Measurements from ENCODE around the gene P2RY2. TPM values are rescaled to one million over a fixed set of nuclear protein-coding genes. Genes with fewer than 3 reads are reported as not detected.
"Not testable (repeated sequence)": the region's sequence is repeated elsewhere in the genome, so short reads cannot be mapped to it uniquely, and the experiment has no call there.

The P2RY2 gene
- total RNA-seq, 5 donors from 2014 or later (not counting 1 experiment from before 2014, with no cell fraction given), result 0.12 TPM; not detected in 4

DNA sequence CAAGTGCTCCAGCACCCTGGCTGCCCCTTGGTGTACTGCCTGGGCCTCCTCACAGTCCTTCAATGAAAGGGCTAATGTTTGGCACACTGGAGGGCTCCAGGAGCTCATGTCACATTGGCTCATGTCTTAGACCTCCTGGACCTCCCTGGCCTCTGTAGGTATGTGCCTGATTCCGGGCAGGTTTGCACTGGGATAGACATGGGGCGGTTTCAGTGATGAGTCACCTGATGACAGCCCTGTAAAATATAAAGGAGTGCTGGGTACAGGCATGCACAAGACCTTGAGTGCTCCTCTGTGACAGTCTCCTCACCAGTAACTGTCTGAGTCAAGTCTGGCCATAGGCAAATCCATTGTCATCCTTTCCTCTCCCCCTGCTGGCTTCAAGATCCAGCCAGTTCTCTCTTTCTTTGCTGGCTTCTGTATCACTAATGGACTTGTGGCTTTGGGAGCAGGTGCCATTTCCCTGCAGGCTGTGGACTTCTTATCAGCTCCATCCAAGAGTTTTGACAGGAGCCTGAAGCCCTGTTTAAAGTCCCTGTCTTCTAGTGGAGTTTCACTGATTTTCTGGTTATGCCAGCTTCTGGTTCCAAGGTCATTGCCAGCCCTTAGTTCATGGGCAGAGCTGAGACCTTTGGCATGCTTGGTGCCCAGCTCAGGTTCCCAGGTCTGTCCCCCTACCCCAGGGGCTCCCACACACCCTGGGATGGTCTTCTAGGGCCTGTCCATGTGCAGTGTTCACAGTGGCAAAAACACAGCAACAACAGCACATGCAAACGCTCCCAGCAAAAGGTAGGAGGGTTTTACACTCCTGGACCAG is 22.7 kb upstream of the P2RY2 start:
- H3K9me3 ChIP-seq, result no peaks in the 10 kb centered on the region
- no peak for DNase-seq
- ChIA-PET CTCF (no interaction called here), POLR2A (no interaction called here)
- H3K4me1 Mint-ChIP-seq, result no peaks in the 10 kb centered on the region
- H3K4me3 Mint-ChIP-seq, result no peak overlapping the region
- no peaks in the 10 kb centered on the region for H3K36me3 Mint-ChIP-seq
- no peak overlapping the region for H3K27ac ChIP-seq (ENCODE audit: low read length)
- H3K27me3 Mint-ChIP-seq, result peaks cover 1 to 5% of the 10 kb centered on the region in 2 donors
- ATAC-seq (replicated peaks in 1 of 4), result no peak
- H3K27ac Mint-ChIP-seq, result no peak overlapping the region
- H3K36me3 ChIP-seq (ENCODE audit: control insufficient read depth in 2 of 2, extremely low read depth in 1 of 2, insufficient read depth in 1 of 2, low read length in 1 of 2), result no peaks in the 10 kb centered on the region
- no peaks in the 10 kb centered on the region for H3K4me1 ChIP-seq (ENCODE audit: control insufficient read depth in 1 of 2, extremely low read depth in 1 of 2, insufficient read depth in 2 of 2, low read length in 2 of 2)
- H3K4me3 ChIP-seq (ENCODE audit: control insufficient read depth in 1 of 2, extremely low read depth in 1 of 2, low read length in 1 of 2), result no peak overlapping the region
- no peaks in the 10 kb centered on the region for H3K27me3 ChIP-seq (replicated peaks in 1 of 2; ENCODE audit: control insufficient read depth in 2 of 2, extremely low read depth in 1 of 2, insufficient read depth in 2 of 2, low read length in 1 of 2)
- H3K9me3 Mint-ChIP-seq, result no peaks in the 10 kb centered on the region
- WGBS (ENCODE audit: insufficient coverage), result 75% methylated on average over 1 of the region's 3 CpGs

DNA sequence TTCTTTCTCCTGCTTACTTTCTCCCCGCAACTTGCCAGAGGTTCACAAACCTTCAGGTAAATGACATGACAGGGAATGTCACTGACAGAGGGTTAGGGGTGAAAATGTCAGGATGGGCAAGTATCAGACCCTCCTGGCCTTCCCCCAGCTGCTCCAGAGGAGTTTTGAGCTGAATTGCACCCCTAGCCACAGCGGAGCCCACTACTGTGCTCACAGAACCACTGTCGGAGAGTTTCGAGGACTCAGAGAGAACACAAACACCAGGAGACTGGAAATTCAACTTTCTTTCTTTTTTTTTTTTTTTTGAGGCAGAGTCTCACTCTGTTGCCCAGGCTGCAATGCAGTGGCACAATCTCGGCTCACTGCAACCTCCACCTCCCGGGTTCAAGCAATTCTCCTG is 21.5 kb upstream of the P2RY2 start:
- Histone ChIP-seq H3K4me3 (ENCODE audit: control insufficient read depth in 1 of 2, extremely low read depth in 1 of 2, low read length in 1 of 2) (no peak overlapping the region), H3K27ac (ENCODE audit: low read length) (no peak overlapping the region), H3K36me3 (ENCODE audit: control insufficient read depth in 2 of 2, extremely low read depth in 1 of 2, insufficient read depth in 1 of 2, low read length in 1 of 2) (no peaks in the 10 kb centered on the region), H3K27me3 (replicated peaks in 1 of 2; ENCODE audit: control insufficient read depth in 2 of 2, extremely low read depth in 1 of 2, insufficient read depth in 2 of 2, low read length in 1 of 2) (peaks cover 0 to 4% of the 10 kb centered on the region in 2 experiments), H3K9me3 (no peaks in the 10 kb centered on the region), H3K4me1 (ENCODE audit: control insufficient read depth in 1 of 2, extremely low read depth in 1 of 2, insufficient read depth in 2 of 2, low read length in 2 of 2) (no peaks in the 10 kb centered on the region)
- no peak overlapping the region for H3K4me3 Mint-ChIP-seq
- ATAC-seq (replicated peaks in 1 of 4), result no peak
- ChIA-PET POLR2A (no interaction called here), CTCF (no interaction called here)
- no peaks in the 10 kb centered on the region for H3K4me1 Mint-ChIP-seq
- no peaks in the 10 kb centered on the region for H3K9me3 Mint-ChIP-seq
- no peak for DNase-seq
- no peaks in the 10 kb centered on the region for H3K36me3 Mint-ChIP-seq
- H3K27ac Mint-ChIP-seq, result no peak overlapping the region
- WGBS (ENCODE audit: insufficient coverage), result no CpG with 5 or more reads among the region's 6 CpGs
- peaks cover 3 to 5% of the 10 kb centered on the region in 2 donors for H3K27me3 Mint-ChIP-seq

DNA sequence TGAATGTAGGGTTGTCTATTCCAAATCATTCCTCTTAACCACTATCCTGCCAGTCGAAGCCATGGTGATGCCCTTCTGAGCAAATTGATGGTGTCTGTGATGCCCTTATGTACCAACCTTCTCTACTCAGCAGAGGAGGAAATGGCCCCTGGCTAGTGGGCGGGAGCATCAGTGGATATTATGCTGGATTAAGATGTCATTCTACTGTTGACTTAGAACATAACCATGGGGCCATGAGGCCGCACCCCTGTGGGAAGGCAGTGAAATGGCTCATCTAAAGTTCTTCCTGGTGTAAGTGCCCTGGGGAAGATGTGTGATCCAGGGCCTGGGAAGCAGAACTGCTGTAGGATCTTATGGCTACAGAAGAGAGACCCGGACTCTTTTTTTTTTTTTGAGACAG is 20.7 kb upstream of the P2RY2 start:
- Histone ChIP-seq H3K36me3 (ENCODE audit: control insufficient read depth in 2 of 2, extremely low read depth in 1 of 2, insufficient read depth in 1 of 2, low read length in 1 of 2) (no peaks in the 10 kb centered on the region), H3K4me1 (ENCODE audit: control insufficient read depth in 1 of 2, extremely low read depth in 1 of 2, insufficient read depth in 2 of 2, low read length in 2 of 2) (no peaks in the 10 kb centered on the region), H3K27ac (ENCODE audit: low read length) (no peak overlapping the region), H3K4me3 (ENCODE audit: control insufficient read depth in 1 of 2, extremely low read depth in 1 of 2, low read length in 1 of 2) (no peak overlapping the region), H3K27me3 (replicated peaks in 1 of 2; ENCODE audit: control insufficient read depth in 2 of 2, extremely low read depth in 1 of 2, insufficient read depth in 2 of 2, low read length in 1 of 2) (peaks cover 0 to 12% of the 10 kb centered on the region in 2 experiments), H3K9me3 (no peaks in the 10 kb centered on the region)
- ChIA-PET CTCF (no interaction called here), POLR2A (no interaction called here)
- Mint-ChIP-seq H3K9me3 (no peaks in the 10 kb centered on the region), H3K27me3 (peaks cover 3 to 7% of the 10 kb centered on the region in 2 donors), H3K4me3 (no peak overlapping the region), H3K36me3 (no peaks in the 10 kb centered on the region), H3K4me1 (no peaks in the 10 kb centered on the region), H3K27ac (no peak overlapping the region)
- WGBS (ENCODE audit: insufficient coverage), result 83% methylated on average over 2 of the region's 4 CpGs
- ATAC-seq (replicated peaks in 1 of 4) (no peak), DNase-seq (no peak)

DNA sequence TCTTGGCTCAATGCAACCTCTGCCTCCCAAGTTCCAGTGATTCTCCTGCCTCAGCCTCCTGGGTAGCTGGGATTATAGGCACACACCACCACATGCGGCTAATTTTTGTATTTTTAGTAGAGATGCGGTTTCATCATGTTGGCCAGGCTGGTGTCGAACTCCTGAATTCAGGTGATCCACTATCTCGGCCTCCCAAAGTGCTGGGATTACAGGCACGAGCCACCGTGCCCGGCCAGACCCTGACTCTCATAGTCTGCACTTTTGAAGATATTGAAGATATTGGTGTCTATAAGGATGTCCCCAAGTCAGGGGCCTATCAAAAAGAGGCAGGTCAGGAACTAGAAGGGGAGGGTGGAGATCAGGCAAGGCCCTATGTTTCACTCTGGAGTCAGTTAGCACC is 20.3 kb upstream of the P2RY2 start:
- H3K9me3 ChIP-seq; H3K27ac ChIP-seq (ENCODE audit: low read length); H3K4me3 Mint-ChIP-seq; ATAC-seq (replicated peaks in 1 of 4); H3K27me3 Mint-ChIP-seq; H3K4me1 Mint-ChIP-seq; H3K27ac Mint-ChIP-seq; DNase-seq; H3K36me3 ChIP-seq (ENCODE audit: control insufficient read depth in 2 of 2, extremely low read depth in 1 of 2, insufficient read depth in 1 of 2, low read length in 1 of 2); CTCF ChIA-PET; H3K9me3 Mint-ChIP-seq; POLR2A ChIA-PET; H3K4me1 ChIP-seq (ENCODE audit: control insufficient read depth in 1 of 2, extremely low read depth in 1 of 2, insufficient read depth in 2 of 2, low read length in 2 of 2); H3K36me3 Mint-ChIP-seq; H3K4me3 ChIP-seq (ENCODE audit: control insufficient read depth in 1 of 2, extremely low read depth in 1 of 2, low read length in 1 of 2): not testable (repeated sequence)
- 92% methylated on average over 4 of the region's 7 CpGs for WGBS (ENCODE audit: insufficient coverage)
- peaks cover 0 to 14% of the 10 kb centered on the region in 2 experiments for H3K27me3 ChIP-seq (replicated peaks in 1 of 2; ENCODE audit: control insufficient read depth in 2 of 2, extremely low read depth in 1 of 2, insufficient read depth in 2 of 2, low read length in 1 of 2)

DNA sequence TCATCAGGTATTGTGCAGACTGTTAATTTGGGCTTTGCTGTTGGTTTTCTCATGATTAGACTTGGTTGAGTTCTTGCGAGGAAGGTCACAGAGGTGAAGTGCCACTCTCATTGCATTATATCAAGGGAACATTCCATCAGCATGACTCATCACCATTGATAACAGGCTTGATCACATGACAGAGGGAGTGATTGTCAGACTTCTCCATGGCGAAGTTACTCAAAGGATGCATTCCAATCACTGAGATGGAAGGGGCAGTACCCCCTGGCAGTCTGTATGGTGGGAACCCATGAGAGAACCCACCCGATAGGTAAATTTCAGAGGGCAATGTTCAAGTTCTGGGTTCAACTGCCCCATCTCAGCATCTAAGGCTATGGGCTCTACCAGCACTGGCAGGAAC is 19.4 kb upstream of the P2RY2 start:
- peaks cover 3 to 12% of the 10 kb centered on the region in 2 donors for H3K27me3 Mint-ChIP-seq
- 92% methylated on average over 2 of the region's 3 CpGs for WGBS (ENCODE audit: insufficient coverage)
- ChIA-PET CTCF (no interaction called here), POLR2A (no interaction called here)
- H3K9me3 Mint-ChIP-seq, result no peaks in the 10 kb centered on the region
- ATAC-seq (replicated peaks in 1 of 4) (no peak), DNase-seq (no peak)
- H3K4me1 Mint-ChIP-seq, result no peaks in the 10 kb centered on the region
- H3K27ac ChIP-seq (ENCODE audit: low read length), result no peak overlapping the region
- no peaks in the 10 kb centered on the region for H3K36me3 ChIP-seq (ENCODE audit: control insufficient read depth in 2 of 2, extremely low read depth in 1 of 2, insufficient read depth in 1 of 2, low read length in 1 of 2)
- no peak overlapping the region for H3K4me3 ChIP-seq (ENCODE audit: control insufficient read depth in 1 of 2, extremely low read depth in 1 of 2, low read length in 1 of 2)
- H3K27ac Mint-ChIP-seq, result no peak overlapping the region
- no peaks in the 10 kb centered on the region for H3K36me3 Mint-ChIP-seq
- no peaks in the 10 kb centered on the region for H3K4me1 ChIP-seq (ENCODE audit: control insufficient read depth in 1 of 2, extremely low read depth in 1 of 2, insufficient read depth in 2 of 2, low read length in 2 of 2)
- H3K9me3 ChIP-seq, result no peaks in the 10 kb centered on the region
- peaks cover 0 to 14% of the 10 kb centered on the region in 2 experiments for H3K27me3 ChIP-seq (replicated peaks in 1 of 2; ENCODE audit: control insufficient read depth in 2 of 2, extremely low read depth in 1 of 2, insufficient read depth in 2 of 2, low read length in 1 of 2)
- no peak overlapping the region for H3K4me3 Mint-ChIP-seq

DNA sequence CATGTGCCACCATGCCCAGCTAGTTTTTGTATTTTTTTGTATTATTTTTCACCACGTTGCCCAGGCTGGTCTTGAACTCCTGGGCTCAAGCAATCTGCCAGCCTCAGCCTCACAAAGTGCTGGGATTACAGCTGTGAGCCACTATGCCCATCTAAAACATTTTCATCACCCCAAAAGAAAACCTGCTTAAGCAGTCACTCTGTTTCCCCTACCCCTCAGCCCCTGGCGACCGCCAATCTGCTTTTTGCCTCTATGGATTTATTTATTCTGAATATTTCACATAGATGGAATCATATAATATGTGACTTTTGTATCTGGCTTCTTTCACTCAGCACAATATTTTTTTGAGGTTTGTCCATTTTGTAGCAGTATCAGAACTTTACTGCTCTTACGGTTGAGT is 18.6 kb upstream of the P2RY2 start:
- H3K4me1 ChIP-seq (ENCODE audit: control insufficient read depth in 1 of 2, extremely low read depth in 1 of 2, insufficient read depth in 2 of 2, low read length in 2 of 2), result no peaks in the 10 kb centered on the region
- no peak overlapping the region for H3K4me3 ChIP-seq (ENCODE audit: control insufficient read depth in 1 of 2, extremely low read depth in 1 of 2, low read length in 1 of 2)
- ChIA-PET CTCF (no interaction called here), POLR2A (no interaction called here)
- no peak overlapping the region for H3K27ac ChIP-seq (ENCODE audit: low read length)
- H3K27me3 Mint-ChIP-seq, result peaks cover 8 to 18% of the 10 kb centered on the region in 2 donors
- WGBS (ENCODE audit: insufficient coverage), result no CpG with 5 or more reads among the region's 4 CpGs
- no peaks in the 10 kb centered on the region for H3K9me3 Mint-ChIP-seq
- peaks cover 0 to 22% of the 10 kb centered on the region in 2 experiments for H3K27me3 ChIP-seq (replicated peaks in 1 of 2; ENCODE audit: control insufficient read depth in 2 of 2, extremely low read depth in 1 of 2, insufficient read depth in 2 of 2, low read length in 1 of 2)
- no peaks in the 10 kb centered on the region for H3K9me3 ChIP-seq
- H3K27ac Mint-ChIP-seq, result no peak overlapping the region
- no peak for ATAC-seq (replicated peaks in 1 of 4)
- no peak for DNase-seq
- no peaks in the 10 kb centered on the region for H3K36me3 Mint-ChIP-seq
- no peak overlapping the region for H3K4me3 Mint-ChIP-seq
- no peaks in the 10 kb centered on the region for H3K4me1 Mint-ChIP-seq
- H3K36me3 ChIP-seq (ENCODE audit: control insufficient read depth in 2 of 2, extremely low read depth in 1 of 2, insufficient read depth in 1 of 2, low read length in 1 of 2), result no peaks in the 10 kb centered on the region

DNA sequence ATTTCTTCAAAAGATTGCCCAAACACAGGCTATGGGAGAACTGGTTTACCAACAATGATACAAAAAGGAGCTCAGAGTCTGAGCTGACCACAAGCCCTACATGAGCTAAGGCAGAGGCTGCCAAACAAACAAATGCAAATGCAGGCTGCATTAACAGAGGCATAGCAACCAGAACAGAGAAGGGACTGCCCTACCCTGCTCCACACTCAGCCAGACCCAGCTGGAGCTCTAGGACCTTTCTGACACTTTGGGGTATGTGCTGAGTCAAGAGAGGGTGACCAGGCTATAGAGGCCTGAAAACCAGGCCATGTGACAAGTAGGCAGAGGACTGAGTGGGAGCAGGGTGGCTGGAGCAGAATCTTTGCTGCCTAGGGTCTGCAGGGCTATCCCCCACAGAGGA is 17.8 kb upstream of the P2RY2 start:
- POLR2A ChIA-PET, result no interaction called here
- no peaks in the 10 kb centered on the region for H3K9me3 Mint-ChIP-seq
- peaks cover 0 to 3% (median 0%) of the 10 kb centered on the region in 3 donors for H3K4me1 Mint-ChIP-seq
- no peak overlapping the region for H3K4me3 Mint-ChIP-seq
- Histone ChIP-seq H3K4me1 (ENCODE audit: control insufficient read depth in 1 of 2, extremely low read depth in 1 of 2, insufficient read depth in 2 of 2, low read length in 2 of 2) (no peaks in the 10 kb centered on the region), H3K27me3 (replicated peaks in 1 of 2; ENCODE audit: control insufficient read depth in 2 of 2, extremely low read depth in 1 of 2, insufficient read depth in 2 of 2, low read length in 1 of 2) (peaks cover 0 to 27% of the 10 kb centered on the region in 2 experiments), H3K36me3 (ENCODE audit: control insufficient read depth in 2 of 2, extremely low read depth in 1 of 2, insufficient read depth in 1 of 2, low read length in 1 of 2) (no peaks in the 10 kb centered on the region), H3K9me3 (no peaks in the 10 kb centered on the region), H3K27ac (ENCODE audit: low read length) (no peak overlapping the region), H3K4me3 (ENCODE audit: control insufficient read depth in 1 of 2, extremely low read depth in 1 of 2, low read length in 1 of 2) (no peak overlapping the region)
- no peaks in the 10 kb centered on the region for H3K36me3 Mint-ChIP-seq
- peaks cover 10 to 23% of the 10 kb centered on the region in 2 donors for H3K27me3 Mint-ChIP-seq
- H3K27ac Mint-ChIP-seq, result no peak overlapping the region
- ATAC-seq (replicated peaks in 1 of 4), result no peak
- DNase-seq, result no peak
- CTCF ChIA-PET, result no interaction called here
